GM23338 (cell line): Measurements from ENCODE around the gene GNG7.
A peak's percentile ranks its signal among the peaks of the same experiment; 100 is the strongest.

Experiments
- CREB1 ChIP-seq: fragments of 250-450 bp; sonication (Bioruptor Pico); IDR thresholded peaks from 2 replicates; pipeline ENCODE4 v1.5.0; 2020; ENCODE audit warnings: low read depth, mild to moderate bottlenecking, moderate library complexity
- CTCF ChIP-seq, 2 experiments: fragments of 200-600 bp in 1 of 2; sonication (generic) in 1 of 2; conservative IDR thresholded peaks; 2 replicates each; pipeline versions ENCODE4 v1.5.1 to v1.6.1; 2016 to 2017; ENCODE audit warnings: antibody characterized with exemption in 2 of 2, low read depth in 2 of 2, mild to moderate bottlenecking in 2 of 2, moderate library complexity in 1 of 2
- EZH2 ChIP-seq: fragments of 200-600 bp; sonication (generic); IDR thresholded peaks from one replicate; pipeline ENCODE4 v1.8.0; 2017; ENCODE audit warnings: antibody characterized with exemption, mild to moderate bottlenecking, low read depth; ENCODE audit not compliant: unreplicated experiment
- EZH2phosphoT487 ChIP-seq: fragments of 200-600 bp; sonication (generic); IDR thresholded peaks from one replicate; pipeline ENCODE4 v1.8.1; 2018; ENCODE audit warnings: antibody characterized with exemption; ENCODE audit not compliant: unreplicated experiment
- JUNB ChIP-seq: IDR thresholded peaks from one replicate; pipeline ENCODE4 v1.6.1; 2016; ENCODE audit warnings: antibody characterized with exemption; ENCODE audit not compliant: unreplicated experiment
- NANOG ChIP-seq: IDR thresholded peaks from 2 replicates; pipeline ENCODE4 v1.6.1; 2016; ENCODE audit warnings: antibody characterized with exemption, borderline replicate concordance
- POLR2AphosphoS5 ChIP-seq: IDR thresholded peaks from 2 replicates; pipeline ENCODE4 v1.6.1; 2016; ENCODE audit warnings: antibody characterized with exemption, low read depth
- REST ChIP-seq: IDR thresholded peaks from one replicate; pipeline ENCODE4 v1.6.1; 2018; ENCODE audit warnings: antibody characterized with exemption; ENCODE audit not compliant: unreplicated experiment
- STAT1 ChIP-seq: IDR thresholded peaks from one replicate; pipeline ENCODE4 v1.6.1; 2016; ENCODE audit warnings: antibody characterized with exemption; ENCODE audit not compliant: unreplicated experiment

- no peak; a peak in 1 of 4 replicates for TF ChIP-seq CTCF (conservative IDR thresholded peaks at IDR 0.05; ENCODE audit: low read depth in 2 of 2)
- TF ChIP-seq EZH2phosphoT487 = no peak
- TF ChIP-seq STAT1 = no peak
- no peak for TF ChIP-seq REST
- 0 out of 2 replicates have a peak, but pooled peaks have one; percentile 23 for TF ChIP-seq CREB1
- no peak for TF ChIP-seq EZH2
- no peak for TF ChIP-seq JUNB
- peak; percentile 21; the same call in 1 of the 2 replicates for TF ChIP-seq POLR2AphosphoS5
- TF ChIP-seq NANOG = no peak
Observed at GRCh38 chr19:2540646-2541454, 161.6 kb downstream of the GNG7 start.
